Muscle of leg (tissue), 11 donors: Measurements from ENCODE around the gene ATP8B4. TPM values are rescaled to one million over a fixed set of nuclear protein-coding genes. Genes with fewer than 3 reads are reported as not detected.

Source experiments
- DNase-seq: peaks from one replicate; pipeline ENCODE4 v3.0.0; 2013
- H3K27ac ChIP-seq: one replicate; pipeline ENCODE4 v1.5.1; 2013; ENCODE audit warnings: mild to moderate bottlenecking, low read length, control low read depth
- H3K27me3 ChIP-seq: one replicate; pipeline ENCODE4 v1.6.1; 2013; ENCODE audit warnings: low read length; ENCODE audit not compliant: control insufficient read depth, insufficient read depth
- H3K36me3 ChIP-seq: one replicate; pipeline ENCODE4 v1.6.1; 2013; ENCODE audit warnings: low read length; ENCODE audit not compliant: control insufficient read depth, insufficient read depth
- H3K4me1 ChIP-seq: one replicate; pipeline ENCODE4 v1.6.1; 2013; ENCODE audit warnings: low read length; ENCODE audit not compliant: control insufficient read depth, insufficient read depth
- H3K4me3 ChIP-seq: one replicate; pipeline ENCODE4 v1.5.1; 2013; ENCODE audit warnings: low read length, control low read depth
- H3K9me3 ChIP-seq: replicated peaks from 2 replicates; pipeline ENCODE4 v1.6.1; 2013; ENCODE audit warnings: low read depth, low read length; ENCODE audit not compliant: control insufficient read depth
- WGBS: methylation state at CpG from one replicate; pipeline ENCODE4 v1.1.5; 2013; ENCODE audit warnings: missing lambda C conversion rate; ENCODE audit not compliant: insufficient coverage; 5-methylcytosine and 5-hydroxymethylcytosine counted together
- polyA plus RNA-seq, 8 donors: library from polyadenylated mRNA; unstranded; fragments of 120-200 nt; gene quantifications; one replicate each; pipeline versions ENCODE4 v1.2.1 to v1.2.3, GENCODE V29; 2013; ENCODE audit warnings: inconsistent platforms in 1 of 8, low replicate concordance in 1 of 8; ENCODE audit not compliant: insufficient read length in 8 of 8, insufficient read depth in 1 of 8
- total RNA-seq: library from RNA; stranded (reverse); fragments of 120-200 nt; gene quantifications from one replicate; pipeline ENCODE4 v1.2.4, GENCODE V29; 2013

The ATP8B4 gene
- total and polyA plus RNA-seq, 9 donors, result 2.6 to 5.2 (median 3.6) TPM

- H3K4me3 ChIP-seq, result no peak overlapping the region
- H3K4me1 ChIP-seq, result peaks cover 21% of the 10 kb centered on the region
- H3K36me3 ChIP-seq, result no peaks in the 10 kb centered on the region
- WGBS, result 13% methylated on average over 1 of the region's 7 CpGs
- H3K27me3 ChIP-seq, result no peaks in the 10 kb centered on the region
- H3K9me3 ChIP-seq, result no peaks in the 10 kb centered on the region
- peak overlapping the region; percentile 92 for H3K27ac ChIP-seq
- DNase-seq, result peak; percentile 95
Observed at GRCh38 chr15:49902685-49903501, 216.1 kb downstream of the ATP8B4 start.

- WGBS, result no CpG with 5 or more reads among the region's 2 CpGs
- no peak overlapping the region for H3K4me3 ChIP-seq
- DNase-seq, result peak; percentile 93
Observed at GRCh38 chr15:49901996-49902684, 216.9 kb downstream of the ATP8B4 start.

DNA sequence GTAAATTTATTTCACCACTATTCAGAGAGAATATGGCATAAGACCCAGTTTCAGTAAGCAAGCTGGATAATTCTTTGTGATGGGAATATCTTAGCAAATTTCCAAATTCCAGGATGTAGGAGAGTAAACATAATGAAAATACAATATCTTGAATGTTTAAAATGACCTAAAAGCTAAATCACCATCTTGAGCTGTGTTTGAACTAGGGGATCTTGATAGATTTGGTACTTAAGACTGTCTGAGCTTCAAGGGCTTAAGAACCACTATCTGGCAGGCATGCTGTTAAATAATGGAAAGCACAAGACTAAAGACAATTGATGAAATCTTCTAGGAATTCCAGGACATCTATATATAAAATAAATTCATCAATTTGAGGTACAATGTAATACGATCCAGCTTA, 217.7 kb downstream of the ATP8B4 start:
- no CpG with 5 or more reads among the region's 1 CpG for WGBS
- Histone ChIP-seq H3K9me3 (no peaks in the 10 kb centered on the region), H3K27me3 (no peaks in the 10 kb centered on the region), H3K27ac (peak overlapping the region; percentile 92), H3K4me1 (peaks cover 17% of the 10 kb centered on the region), H3K4me3 (no peak overlapping the region), H3K36me3 (no peaks in the 10 kb centered on the region)
- peak; percentile 38 for DNase-seq

More at GRCh38 chr15:49901996-49902684, 216.9 kb downstream of the ATP8B4 start:
- H3K27me3 ChIP-seq, result no peaks in the 10 kb centered on the region
- H3K9me3 ChIP-seq, result no peaks in the 10 kb centered on the region
- H3K36me3 ChIP-seq, result no peaks in the 10 kb centered on the region
- peaks cover 19% of the 10 kb centered on the region for H3K4me1 ChIP-seq
- H3K27ac ChIP-seq, result peak overlapping the region; percentile 92

- Histone ChIP-seq H3K36me3 (no peaks in the 10 kb centered on the region), H3K4me3 (no peak overlapping the region), H3K4me1 (peaks cover 17% of the 10 kb centered on the region), H3K27me3 (no peaks in the 10 kb centered on the region), H3K9me3 (no peaks in the 10 kb centered on the region), H3K27ac (peak overlapping the region; percentile 92)
- peak; percentile 36 for DNase-seq
- WGBS, result no CpG with 5 or more reads among the region's 1 CpG
Observed at GRCh38 chr15:49900903-49901235, 218.2 kb downstream of the ATP8B4 start.

DNA sequence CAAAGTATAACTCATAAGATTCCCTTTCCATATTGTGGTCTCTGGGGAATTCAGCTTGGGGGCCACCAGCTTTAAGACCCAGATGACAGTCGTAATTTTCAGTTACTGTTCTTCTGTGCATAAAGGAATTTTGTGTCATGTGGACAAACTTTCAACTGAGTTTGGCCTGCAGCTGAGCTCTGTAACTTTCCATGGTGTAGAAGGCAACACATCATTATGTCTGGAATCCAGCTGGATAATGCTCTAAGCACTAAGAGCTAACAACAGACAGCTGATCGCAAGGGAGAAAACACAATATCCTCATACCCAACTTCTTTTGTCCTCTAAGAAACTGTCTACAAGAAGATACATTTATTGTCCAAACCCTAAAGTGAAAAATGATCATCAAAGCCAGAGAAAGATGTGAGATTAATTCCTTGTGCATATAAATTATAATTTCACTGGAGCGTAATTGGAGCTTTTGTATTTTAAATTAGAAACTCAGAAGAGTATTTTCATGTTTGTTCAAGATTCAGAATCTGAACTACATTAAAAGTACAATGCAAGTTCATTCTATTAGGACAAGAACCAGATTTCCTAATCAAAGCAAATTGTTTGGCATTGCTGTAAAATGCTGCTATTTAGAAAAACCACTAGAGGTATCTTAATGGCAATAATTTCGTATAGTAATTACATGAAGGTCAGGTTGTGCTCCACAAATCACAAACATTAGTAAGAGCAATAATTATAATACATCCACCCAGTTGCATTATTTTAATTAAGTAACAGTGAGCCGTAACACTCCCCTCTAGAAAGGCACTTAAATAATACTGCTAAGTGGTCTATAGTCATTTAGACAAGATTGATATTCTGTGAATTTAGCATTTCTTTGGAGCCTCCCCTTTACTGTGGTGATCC, 218.8 kb downstream of the ATP8B4 start:
- DNase-seq, result peak; percentile 97
- H3K27ac ChIP-seq, result peak overlapping the region; percentile 92

GRCh38 chr15:49898575-49899283, 220.3 kb downstream of the ATP8B4 start:
- H3K27me3 ChIP-seq, result no peaks in the 10 kb centered on the region
- WGBS, result no CpG with 5 or more reads among the region's 2 CpGs
- no peaks in the 10 kb centered on the region for H3K9me3 ChIP-seq
- no peak overlapping the region for H3K27ac ChIP-seq
- no peak for DNase-seq
- no peak overlapping the region for H3K4me3 ChIP-seq
- no peaks in the 10 kb centered on the region for H3K36me3 ChIP-seq
- H3K4me1 ChIP-seq, result peaks cover 17% of the 10 kb centered on the region

More for the DNA sequence above, 218.8 kb downstream of the ATP8B4 start:
- Histone ChIP-seq H3K27me3 (no peaks in the 10 kb centered on the region), H3K9me3 (no peaks in the 10 kb centered on the region), H3K36me3 (no peaks in the 10 kb centered on the region), H3K4me3 (no peak overlapping the region), H3K4me1 (peaks cover 17% of the 10 kb centered on the region)
- 20% methylated on average over 1 of the region's 5 CpGs for WGBS

DNA sequence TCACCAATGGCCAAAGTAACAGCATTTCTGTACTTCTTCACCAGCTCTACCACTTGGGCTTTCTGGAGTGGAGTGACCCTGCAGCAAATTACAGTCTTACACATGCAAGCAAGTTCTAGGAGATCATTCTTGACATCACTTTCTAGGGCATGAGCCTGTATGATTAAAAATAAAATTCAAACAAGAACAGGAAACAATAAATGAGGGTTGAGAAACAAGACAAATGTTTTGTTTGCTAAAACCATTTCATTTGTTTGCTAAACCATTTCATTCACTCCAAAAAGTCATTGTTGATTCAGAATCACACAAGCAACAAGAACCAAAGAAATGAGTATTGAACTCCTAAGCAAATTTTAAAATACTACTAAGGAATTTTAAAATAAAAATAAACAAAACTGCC, 220.9 kb downstream of the ATP8B4 start:
- H3K36me3 ChIP-seq, result no peaks in the 10 kb centered on the region
- H3K9me3 ChIP-seq, result no peaks in the 10 kb centered on the region
- peaks cover 11% of the 10 kb centered on the region for H3K4me1 ChIP-seq
- no peaks in the 10 kb centered on the region for H3K27me3 ChIP-seq
- no peak for DNase-seq
- H3K4me3 ChIP-seq, result no peak overlapping the region
- no peak overlapping the region for H3K27ac ChIP-seq

GRCh38 chr15:49895347-49896223, 223.4 kb downstream of the ATP8B4 start:
- no peaks in the 10 kb centered on the region for H3K36me3 ChIP-seq
- DNase-seq, result no peak
- H3K4me1 ChIP-seq, result peaks cover 6% of the 10 kb centered on the region
- H3K27me3 ChIP-seq, result no peaks in the 10 kb centered on the region
- WGBS, result no CpG with 5 or more reads among the region's 6 CpGs
- H3K9me3 ChIP-seq, result no peaks in the 10 kb centered on the region
- H3K27ac ChIP-seq, result no peak overlapping the region
- no peak overlapping the region for H3K4me3 ChIP-seq

- Histone ChIP-seq H3K4me1 (peaks cover 10% of the 10 kb centered on the region), H3K4me3 (no peak overlapping the region), H3K36me3 (no peaks in the 10 kb centered on the region), H3K27me3 (no peaks in the 10 kb centered on the region), H3K9me3 (no peaks in the 10 kb centered on the region), H3K27ac (no peak overlapping the region)
- no CpG with 5 or more reads among the region's 3 CpGs for WGBS
- no peak for DNase-seq
Observed at GRCh38 chr15:49890689-49891088, 228.3 kb downstream of the ATP8B4 start.
